ENCODE measurements around the gene PARP12.

DNA sequence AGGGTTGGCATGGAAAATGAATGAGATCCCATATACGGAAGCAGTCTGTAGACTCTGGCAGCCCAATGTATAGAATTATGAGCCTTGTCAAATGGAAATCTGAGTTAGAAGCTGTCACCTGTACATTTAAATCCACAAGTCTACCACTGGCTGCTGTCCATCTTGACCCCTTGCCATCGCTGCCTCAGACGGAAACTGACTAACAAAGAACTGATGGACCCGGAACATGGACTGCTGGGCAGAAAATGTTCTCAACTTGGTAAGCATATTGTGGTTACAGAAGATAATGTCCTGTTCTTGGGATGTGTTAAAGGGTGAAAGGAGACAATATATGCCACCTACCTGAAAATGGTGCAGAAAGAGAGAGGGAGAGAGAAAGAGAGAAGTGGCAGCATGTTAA lies 37.5 kb downstream of the PARP12 start:
- TF ChIP-seq, protein P1, sequence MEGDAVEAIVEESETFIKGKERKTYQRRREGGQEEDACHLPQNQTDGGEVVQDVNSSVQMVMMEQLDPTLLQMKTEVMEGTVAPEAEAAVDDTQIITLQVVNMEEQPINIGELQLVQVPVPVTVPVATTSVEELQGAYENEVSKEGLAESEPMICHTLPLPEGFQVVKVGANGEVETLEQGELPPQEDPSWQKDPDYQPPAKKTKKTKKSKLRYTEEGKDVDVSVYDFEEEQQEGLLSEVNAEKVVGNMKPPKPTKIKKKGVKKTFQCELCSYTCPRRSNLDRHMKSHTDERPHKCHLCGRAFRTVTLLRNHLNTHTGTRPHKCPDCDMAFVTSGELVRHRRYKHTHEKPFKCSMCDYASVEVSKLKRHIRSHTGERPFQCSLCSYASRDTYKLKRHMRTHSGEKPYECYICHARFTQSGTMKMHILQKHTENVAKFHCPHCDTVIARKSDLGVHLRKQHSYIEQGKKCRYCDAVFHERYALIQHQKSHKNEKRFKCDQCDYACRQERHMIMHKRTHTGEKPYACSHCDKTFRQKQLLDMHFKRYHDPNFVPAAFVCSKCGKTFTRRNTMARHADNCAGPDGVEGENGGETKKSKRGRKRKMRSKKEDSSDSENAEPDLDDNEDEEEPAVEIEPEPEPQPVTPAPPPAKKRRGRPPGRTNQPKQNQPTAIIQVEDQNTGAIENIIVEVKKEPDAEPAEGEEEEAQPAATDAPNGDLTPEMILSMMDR (IDR thresholded peaks at IDR 0.05), result no peak
- TF ChIP-seq POLR2A (IDR thresholded peaks at IDR 0.05), result no peak

Data from thyroid gland (tissue), 4 donors.